COR-L47 (cell line): Measurements from ENCODE around the gene CDK5RAP1.
"Not testable (repeated sequence)": the region's sequence is repeated elsewhere in the genome, so short reads cannot be mapped to it uniquely, and the experiment has no call there.

ENCODE experiments used
- DNase-seq: peaks from one replicate; lab custom pipeline; 2025; lab: John Stamatoyannopoulos, UW

Gene CDK5RAP1, protein sequence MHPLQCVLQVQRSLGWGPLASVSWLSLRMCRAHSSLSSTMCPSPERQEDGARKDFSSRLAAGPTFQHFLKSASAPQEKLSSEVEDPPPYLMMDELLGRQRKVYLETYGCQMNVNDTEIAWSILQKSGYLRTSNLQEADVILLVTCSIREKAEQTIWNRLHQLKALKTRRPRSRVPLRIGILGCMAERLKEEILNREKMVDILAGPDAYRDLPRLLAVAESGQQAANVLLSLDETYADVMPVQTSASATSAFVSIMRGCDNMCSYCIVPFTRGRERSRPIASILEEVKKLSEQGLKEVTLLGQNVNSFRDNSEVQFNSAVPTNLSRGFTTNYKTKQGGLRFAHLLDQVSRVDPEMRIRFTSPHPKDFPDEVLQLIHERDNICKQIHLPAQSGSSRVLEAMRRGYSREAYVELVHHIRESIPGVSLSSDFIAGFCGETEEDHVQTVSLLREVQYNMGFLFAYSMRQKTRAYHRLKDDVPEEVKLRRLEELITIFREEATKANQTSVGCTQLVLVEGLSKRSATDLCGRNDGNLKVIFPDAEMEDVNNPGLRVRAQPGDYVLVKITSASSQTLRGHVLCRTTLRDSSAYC

DNA sequence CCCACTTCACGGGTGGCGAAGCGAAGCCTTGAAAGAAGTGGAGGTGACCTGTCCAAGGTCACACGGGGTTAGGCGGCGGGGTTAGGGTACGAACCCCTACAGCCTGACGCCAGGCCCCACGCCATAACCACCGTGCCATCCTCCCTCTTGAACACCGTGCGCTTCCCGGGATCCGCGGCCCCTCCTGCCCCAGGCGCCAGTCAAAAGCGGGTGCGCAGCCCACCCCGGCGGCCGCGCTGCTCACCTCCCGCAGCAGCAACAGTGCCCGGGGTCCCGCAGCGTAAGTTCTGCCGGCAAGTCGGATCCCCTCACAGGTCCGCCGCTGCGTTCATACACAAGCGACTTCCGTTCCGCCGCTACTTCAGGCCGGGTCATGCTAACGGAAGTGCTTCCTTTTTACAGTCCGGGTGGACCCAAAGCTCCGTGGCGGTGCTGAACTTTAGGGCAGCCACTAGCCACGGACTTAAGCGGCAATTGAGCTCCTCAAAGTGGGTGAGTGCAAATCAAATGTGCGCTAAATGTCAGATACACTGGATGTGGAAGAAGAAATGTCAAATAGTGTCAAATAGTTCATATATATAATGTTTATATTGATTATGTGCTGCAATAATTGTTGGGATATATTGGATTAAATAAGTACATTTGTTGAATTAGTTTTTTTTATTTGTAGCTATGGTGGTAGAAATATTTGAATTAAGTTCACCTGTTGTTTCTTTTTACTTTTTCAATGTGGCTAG is at the start of gene CDK5RAP1:
TSS of gene CDK5RAP1 (minus strand) at position 336 of the 737 bp plus-strand sequence. CDS start 4,455 bp downstream, outside the sequence.
- peak; percentile 87 for DNase-seq

DNA sequence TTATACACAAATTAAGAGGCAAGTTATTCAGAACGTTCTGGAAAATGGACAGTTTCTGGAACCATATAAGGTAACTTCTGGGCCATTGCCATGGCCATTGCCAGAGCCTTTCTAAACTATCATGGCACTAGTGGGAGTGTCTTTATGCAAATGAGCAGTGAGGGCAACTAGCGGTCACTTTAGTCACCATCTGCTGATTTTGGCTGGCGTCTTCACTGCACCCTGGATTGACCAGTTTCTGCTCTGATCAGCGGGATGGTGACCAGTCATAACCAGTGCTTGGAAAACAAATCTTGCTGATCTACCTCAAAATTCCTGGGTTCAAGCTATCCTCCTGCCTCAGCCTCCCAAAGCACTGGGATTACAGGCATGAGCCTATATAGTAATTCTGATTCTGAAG is 49.5 kb upstream of the CDK5RAP1 start:
- no peak for DNase-seq

GRCh38 chr20:33445881-33446625 is 44.7 kb upstream of the CDK5RAP1 start:
- DNase-seq: no peak

- DNase-seq: no peak
Measured at GRCh38 chr20:33444797-33445560, 43.7 kb upstream of the CDK5RAP1 start.

DNA sequence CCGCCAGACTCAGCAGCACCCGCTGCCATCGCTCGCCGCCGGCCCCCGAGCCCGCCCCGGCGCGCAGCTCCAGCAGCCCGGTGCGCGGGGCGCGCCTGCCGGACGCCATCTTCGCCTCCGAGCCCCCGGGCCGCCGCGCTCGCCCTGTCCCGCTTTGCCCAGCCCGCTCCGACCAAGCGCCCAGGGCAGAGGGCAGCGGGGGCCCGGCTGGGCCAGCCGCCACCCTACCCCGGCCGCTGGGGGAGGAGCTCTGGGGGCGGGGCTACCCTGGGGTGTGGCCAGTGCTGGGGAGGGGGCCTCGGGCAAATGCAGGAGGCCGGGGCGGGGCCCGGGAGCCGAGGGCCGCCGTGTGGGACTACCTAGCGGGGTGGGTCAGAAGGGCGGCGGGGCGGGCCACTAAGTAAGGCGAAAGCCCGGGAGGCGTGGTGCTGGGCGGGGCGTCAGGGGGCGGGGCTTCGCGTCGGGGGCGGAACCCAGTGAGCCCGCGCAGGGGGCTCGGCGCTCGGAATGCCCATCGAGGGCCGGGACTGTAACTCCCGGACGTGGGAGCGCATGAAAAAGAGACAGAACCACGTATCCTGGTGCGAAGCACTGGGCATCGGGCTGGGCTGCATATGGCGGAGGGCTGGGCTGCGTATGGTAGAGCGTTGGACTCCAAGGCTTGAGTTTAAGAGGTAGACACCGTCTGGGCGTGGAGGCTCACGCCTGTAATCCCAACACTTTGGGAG is 42.4 kb upstream of the CDK5RAP1 start, which contains the start of gene SNTA1:
TSS of gene SNTA1 (minus strand) at position 252 of the 728 bp plus-strand sequence. CDS start at position 109, 143 bp downstream.
- DNase-seq: peak; percentile 80

GRCh38 chr20:33443006-33443511 is 41.7 kb upstream of the CDK5RAP1 start:
- no peak for DNase-seq

- no peak for DNase-seq
Measured at GRCh38 chr20:33442136-33443005, 41.1 kb upstream of the CDK5RAP1 start.

- DNase-seq: no peak
Measured at GRCh38 chr20:33441142-33441955, 40.0 kb upstream of the CDK5RAP1 start.

GRCh38 chr20:33440562-33440961 is 39.2 kb upstream of the CDK5RAP1 start:
- DNase-seq: not testable (repeated sequence)

DNA sequence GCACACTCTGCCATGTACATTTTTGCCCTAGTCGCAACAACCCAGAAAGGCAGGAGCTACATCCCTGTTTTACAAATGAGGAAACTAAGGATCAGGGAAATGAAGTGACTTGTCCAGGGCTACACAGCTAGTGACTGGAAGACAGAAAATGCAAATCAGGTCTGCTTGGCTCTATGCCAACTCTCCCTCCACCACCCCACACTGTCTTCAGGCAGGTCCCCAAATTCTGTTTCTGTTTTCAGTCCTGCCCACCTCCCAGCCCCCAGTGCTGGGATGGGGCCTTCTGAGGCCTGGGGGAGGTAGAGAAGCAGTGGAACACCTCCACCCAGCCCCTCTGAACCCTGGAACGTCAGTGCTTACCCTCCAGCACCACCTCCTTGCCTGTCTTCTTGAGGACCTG is 37.2 kb upstream of the CDK5RAP1 start:
- no peak for DNase-seq

DNA sequence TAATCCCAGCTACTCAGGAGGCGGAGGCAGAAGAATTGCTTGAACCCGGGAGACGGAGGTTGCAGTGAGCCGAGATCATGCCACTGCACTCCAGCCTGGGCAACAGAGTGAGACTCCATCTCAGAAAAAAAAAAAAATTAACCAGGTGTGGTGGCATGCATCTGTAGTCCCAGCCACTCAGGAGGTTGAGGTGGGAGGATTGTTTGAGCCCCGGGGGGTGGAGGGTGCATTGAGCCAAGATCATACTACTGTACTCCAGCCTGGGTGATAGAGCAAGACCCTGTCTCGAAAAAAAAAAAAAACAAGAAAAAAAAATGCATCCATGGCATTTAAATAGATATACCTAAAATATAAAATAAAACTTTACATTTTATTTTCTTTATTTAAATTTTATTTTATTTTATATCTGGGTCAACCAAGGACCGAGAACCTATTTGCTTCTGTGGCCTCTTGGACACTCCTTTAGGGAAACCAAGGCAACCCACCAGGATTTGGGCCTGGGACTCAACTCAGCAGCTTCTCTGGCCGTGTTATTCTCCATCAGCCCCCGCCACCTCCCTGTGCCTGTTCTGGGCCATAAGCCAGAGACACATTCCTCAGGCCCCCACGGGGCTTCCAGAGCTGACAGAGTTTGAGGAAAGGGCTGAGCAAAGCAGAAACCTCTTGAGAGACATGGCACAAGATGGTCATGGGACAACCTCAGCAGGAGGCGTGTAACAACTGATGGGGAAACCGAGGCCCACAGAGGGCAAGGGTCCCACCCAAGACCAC is 36.0 kb upstream of the CDK5RAP1 start:
- no peak for DNase-seq

- no peak for DNase-seq
Measured at GRCh38 chr20:33434434-33434833, 33.1 kb upstream of the CDK5RAP1 start.

GRCh38 chr20:33433465-33434234 is 32.3 kb upstream of the CDK5RAP1 start:
- DNase-seq: no peak

GRCh38 chr20:33431797-33432381 is 30.6 kb upstream of the CDK5RAP1 start:
- no peak for DNase-seq

DNA sequence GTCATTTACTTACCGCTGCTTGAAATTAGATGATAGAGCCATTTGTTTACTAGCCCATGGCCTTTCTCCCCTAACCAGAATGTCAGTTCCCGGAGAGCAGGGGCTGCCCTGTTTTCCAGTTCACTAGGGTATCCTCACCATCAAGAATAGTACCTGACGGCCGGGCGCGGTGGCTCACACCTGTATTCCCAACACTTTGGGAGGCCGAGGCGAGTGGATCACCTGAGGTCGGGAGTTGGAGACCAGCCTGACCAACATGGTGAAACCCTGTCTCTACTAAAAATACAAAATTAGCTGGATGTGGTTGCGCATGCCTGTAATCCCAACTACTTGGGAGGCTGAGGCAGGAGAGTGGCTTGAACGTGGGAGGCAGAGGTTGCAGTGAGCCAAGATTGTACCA is 22.6 kb upstream of the CDK5RAP1 start:
- not testable (repeated sequence) for DNase-seq

DNA sequence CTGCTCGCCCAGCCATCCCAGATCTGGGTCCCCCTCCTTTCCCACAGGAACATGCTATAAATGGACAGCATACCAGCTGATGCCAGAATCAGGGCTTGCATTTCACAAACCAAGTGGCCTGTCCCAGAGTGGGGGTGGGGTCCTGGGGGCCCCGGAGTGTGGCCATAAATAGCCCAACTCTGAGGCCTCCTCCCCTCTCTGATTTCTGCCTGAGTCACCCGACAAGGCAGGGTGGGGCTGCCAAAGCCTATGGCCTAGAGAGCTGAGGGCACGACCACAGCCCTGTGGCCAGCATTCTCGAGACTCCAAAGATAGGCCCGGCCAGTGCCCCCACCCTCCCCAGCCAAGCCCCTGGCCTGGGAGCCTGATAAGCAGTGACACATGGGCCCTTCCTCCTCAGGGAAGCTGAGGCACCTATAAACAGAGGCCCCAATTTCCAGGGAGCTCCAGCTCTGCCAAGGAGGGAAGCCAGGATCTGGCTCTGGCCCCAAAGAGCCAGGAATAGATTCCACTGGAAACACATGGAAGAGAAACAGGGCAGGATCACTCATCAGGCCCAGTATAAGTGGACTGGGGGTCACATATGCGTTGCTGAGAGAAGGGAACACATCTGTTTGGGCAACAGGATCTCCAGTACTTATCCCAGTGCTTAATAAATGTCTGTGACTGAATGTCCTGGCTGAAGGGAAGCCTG is 22.0 kb upstream of the CDK5RAP1 start:
- no peak for DNase-seq
